Activated effector memory CD4-positive, alpha-beta T cell treated with anti-CD3 and anti-CD28 coated beads, Interleukin-2, amount 50 U/mL, for 16 hours (primary cell): ENCODE results near the gene CARMIL1.

Source experiments
- DNase-seq: peaks from one replicate; pipeline ENCODE4 v3.0.0-alpha.2; 2020

The CARMIL1 gene

DNA sequence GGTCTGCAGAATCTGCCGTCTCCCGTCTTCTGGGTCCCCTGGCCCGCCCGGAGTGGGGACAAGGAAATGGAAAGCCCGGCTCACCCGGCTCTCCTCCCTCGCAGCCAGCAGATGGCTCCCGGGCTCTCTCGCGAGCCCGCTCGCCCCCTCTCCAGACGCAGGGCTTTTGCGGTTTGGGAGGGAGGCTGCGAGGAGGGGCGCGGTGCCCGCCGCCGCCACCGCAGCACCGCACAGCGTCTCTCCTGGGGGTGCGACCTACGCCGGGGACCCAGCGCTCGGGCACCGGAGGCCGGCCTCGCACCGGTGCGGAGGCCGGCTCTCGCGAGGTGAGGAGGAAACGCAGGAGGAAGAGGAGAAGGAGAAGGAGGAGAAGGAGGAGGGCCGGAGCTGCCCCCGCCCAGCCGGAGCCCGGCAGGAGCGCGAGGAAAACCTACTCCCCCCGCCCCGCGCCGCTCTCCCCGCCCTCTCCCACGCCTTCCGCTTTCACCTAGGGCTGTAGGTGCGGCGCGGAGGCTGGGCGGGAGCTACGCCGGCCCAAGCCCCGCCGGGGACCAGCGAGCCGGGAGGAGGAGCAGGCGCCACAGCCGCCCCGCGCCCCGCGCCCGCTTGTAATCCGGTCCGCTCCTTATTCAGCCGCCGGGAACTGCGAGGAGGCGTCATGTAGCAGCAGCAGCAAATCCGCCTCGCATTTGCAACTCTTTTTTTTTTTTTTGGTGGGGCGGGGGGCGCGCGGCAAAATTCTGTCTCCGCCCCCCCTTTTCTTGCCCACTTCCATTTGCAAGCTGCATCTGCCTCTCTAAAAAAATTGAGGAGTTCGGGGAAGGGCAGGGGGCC lies at the start of gene CARMIL1:
CARMIL1 (plus strand) TSS at position 461 of the 834 bp plus-strand sequence. CDS start 422 bp downstream, outside the sequence.
- DNase-seq, result peak; percentile 88

DNA sequence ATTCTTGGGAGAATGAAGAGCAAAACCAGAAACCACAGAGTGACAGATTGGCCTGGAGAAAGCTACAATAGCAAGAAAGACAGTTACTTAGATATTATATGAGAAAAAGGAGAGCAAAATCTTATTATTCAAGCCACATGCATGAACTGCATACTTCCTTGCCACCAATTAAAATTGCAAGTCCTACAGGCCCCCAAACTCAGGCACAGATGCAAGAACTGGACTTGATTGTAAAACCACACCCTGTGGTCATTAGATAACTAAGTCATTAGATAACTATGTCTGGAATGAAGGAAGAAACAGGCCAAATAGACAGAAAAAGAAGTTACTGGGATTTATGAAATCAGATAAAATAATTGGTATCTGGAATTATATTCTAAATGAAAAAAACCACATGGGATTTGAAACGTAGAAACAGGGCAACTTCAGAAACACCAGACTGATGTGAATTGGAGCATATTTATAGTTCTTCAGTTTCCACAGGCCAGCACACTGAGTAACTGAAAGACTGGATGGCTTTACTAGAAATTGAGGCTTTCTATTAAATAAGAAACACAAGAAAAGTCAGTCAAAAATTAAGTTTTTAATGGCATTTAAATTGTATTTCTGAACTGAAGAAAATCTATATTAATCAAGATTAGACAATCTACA lies 49.4 kb upstream of the CARMIL1 start:
- no peak for DNase-seq

GRCh38 chr6:25232479-25232878 lies 46.7 kb upstream of the CARMIL1 start:
- no peak for DNase-seq

DNA sequence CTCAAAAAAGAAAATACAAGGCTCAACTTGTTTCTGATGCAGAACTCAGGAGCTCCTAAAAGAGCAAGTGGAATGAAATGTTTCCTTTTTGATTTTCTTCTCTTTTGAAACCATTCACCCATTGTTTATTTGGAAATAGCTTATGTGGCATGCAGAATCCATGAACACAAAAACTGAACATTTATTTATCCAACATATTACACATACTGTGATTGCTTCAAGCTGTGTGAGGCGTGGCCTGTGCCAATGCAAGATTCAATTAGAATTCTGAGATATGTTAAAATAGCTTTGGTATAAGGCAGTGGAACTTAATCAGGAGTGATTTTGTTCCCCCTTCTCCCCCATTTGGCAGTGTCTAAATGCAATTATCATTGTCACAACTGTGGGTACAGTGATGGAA lies 45.9 kb upstream of the CARMIL1 start:
- no peak for DNase-seq

GRCh38 chr6:25237579-25237978 lies 41.6 kb upstream of the CARMIL1 start:
- no peak for DNase-seq

DNA sequence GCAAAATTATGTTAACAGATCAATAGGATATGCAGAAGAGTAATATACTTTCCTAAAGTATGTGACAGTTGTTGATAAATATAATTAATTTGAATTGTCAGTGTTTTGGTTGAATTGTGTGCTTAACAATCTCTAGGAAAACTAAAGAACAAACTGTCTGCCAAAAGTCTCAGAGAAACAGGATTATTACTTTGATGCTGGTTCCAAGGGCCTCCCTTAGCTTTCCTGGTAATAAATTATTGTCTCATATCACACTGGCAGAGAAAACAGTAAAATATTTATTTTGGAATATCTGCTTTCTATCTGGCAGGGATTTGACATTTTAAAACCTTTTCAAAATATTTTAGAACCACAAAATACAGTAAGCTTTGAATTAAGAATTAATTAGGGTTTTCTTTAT lies 40.1 kb upstream of the CARMIL1 start:
- no peak for DNase-seq

- DNase-seq, result no peak
Observed at GRCh38 chr6:25239498-25239897, 39.7 kb upstream of the CARMIL1 start.

DNA sequence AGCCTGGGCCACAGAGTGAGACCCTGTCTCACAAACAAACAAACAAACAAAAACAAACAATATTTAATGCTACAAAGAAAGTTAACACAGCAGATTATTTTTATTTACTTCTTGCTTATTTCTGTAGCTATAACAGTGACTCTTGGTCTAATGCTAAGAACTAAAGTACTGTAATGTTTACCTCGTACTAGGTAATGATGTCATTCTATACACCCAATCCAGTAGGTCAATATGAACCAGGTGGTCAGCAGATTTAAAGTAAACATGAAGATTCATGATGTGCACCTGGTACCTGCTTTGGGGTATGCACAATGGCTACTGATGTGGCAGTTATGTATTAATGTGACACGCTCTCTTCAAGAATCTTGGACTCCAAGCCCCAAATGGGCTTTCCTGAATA lies 36.6 kb upstream of the CARMIL1 start:
- DNase-seq, result no peak

GRCh38 chr6:25244865-25245264 lies 34.3 kb upstream of the CARMIL1 start:
- DNase-seq, result no peak

GRCh38 chr6:25248123-25248522 lies 31.1 kb upstream of the CARMIL1 start:
- no peak for DNase-seq

GRCh38 chr6:25249133-25249532 lies 30.0 kb upstream of the CARMIL1 start:
- no peak for DNase-seq

GRCh38 chr6:25250878-25251277 lies 28.3 kb upstream of the CARMIL1 start:
- no peak for DNase-seq

GRCh38 chr6:25251426-25251825 lies 27.7 kb upstream of the CARMIL1 start:
- DNase-seq, result no peak

GRCh38 chr6:25253351-25253750 lies 25.8 kb upstream of the CARMIL1 start:
- DNase-seq, result no peak

GRCh38 chr6:25254671-25255070 lies 24.5 kb upstream of the CARMIL1 start:
- no peak for DNase-seq

DNA sequence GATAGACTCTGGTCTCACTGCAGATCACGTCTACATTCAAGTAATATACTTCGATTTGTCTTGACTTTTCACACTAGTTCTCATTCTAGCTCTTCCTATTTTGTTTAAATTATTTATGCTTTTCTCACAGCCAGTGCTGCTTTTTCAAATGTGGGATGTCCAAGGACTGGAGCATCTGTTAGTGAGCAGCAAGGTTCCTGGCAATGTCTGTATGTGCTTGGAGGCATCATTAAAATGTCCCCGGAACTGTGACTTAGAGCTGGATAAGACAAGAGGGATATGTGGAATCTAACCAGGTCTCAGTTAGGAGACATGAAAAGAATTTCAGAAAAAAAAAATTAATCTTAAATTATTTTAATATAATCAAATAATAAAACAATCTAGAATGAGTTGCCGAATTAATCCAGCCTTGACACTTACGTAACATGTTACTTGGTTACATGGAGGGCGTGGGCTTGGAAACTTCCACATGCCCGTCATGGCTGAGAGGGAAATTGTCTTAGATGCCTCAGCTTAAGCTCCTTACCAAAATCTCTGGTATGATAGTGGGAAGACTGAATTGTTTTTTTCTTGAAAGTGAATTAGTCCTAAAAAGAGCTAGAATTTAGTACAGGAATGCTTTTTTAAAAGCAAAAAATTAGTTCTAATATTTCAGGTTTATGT lies 21.4 kb upstream of the CARMIL1 start:
- DNase-seq, result no peak

- no peak for DNase-seq
Observed at GRCh38 chr6:25259756-25260155, 19.4 kb upstream of the CARMIL1 start.

- no peak for DNase-seq
Observed at GRCh38 chr6:25263657-25264056, 15.5 kb upstream of the CARMIL1 start.

- DNase-seq, result no peak
Observed at GRCh38 chr6:25266456-25267100, 12.6 kb upstream of the CARMIL1 start.

DNA sequence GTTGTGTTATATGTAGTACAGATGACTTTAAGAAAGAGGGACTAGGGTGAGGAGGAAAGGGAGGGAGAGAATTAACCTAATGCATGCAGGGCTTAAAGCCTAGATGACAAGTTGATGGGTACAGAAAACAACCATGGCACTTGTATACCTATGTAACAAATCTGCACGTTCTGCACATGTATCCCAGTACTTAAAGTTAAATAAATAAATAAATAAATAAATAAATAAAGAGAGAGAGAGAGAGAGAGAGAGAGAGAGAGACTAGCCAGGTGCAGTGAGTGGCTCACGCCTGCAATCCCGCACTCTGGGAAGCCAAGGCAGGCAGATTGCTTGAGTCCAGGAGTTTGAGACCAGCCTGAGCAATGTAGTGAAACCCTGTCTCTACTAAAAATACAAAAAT lies 11.5 kb upstream of the CARMIL1 start:
- no peak for DNase-seq

DNA sequence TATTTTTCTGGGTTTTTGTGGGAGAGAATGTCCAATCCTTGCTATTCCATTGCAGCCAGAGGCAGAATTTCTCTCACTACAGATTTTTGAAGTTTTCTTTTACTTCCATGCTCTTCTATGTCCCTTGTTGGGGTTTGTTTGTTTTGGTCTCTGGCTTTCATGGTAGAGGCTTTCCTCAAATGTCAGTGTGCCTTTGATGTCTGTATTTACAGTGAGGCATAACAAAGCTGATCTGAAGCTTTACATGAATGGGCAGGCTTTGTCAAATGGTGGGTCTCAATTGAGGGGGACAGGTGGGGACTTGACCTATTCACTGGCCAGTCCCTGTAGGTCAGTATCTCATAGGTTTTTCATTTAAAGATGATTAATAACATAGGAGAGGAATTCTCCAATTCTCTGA lies 8.6 kb upstream of the CARMIL1 start:
- no peak for DNase-seq

- DNase-seq, result no peak
Observed at GRCh38 chr6:25275436-25275835, 3.7 kb upstream of the CARMIL1 start.

GRCh38 chr6:25277386-25277785 lies 1.8 kb upstream of the CARMIL1 start:
- no peak for DNase-seq
